GM12872 (cell line): Measurements from ENCODE around the gene ELN.

Experiments
- CTCF ChIP-seq: IDR thresholded peaks from 3 replicates; pipeline ENCODE4 v1.5.1; 2011; ENCODE audit warnings: low read depth, mild to moderate bottlenecking, low read length, moderate library complexity; ENCODE audit not compliant: insufficient read depth

Gene ELN

GRCh38 chr7:74094224-74095101, 66.5 kb downstream of the ELN start:
- no peak for TF ChIP-seq CTCF

DNA sequence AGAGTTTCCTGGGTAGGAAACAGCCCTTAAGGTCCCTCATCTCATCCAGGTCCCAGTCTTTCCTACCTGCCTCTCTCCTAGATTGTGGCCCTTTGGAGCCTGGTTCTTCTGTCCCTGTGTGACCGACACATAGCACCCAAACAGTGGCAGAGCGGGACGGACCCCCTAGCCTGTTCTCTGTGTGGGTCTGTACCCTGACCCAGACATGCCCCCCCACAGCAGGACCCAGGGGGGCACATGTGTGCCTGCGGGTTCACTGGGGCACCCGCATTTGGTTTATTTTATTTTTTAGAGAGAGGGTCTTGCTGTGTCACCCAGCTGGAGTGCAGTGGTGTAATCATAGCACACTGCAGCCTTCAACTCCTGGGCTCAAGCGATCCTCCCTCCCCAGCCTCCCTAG, 67.2 kb downstream of the ELN start:
- TF ChIP-seq CTCF: no peak

DNA sequence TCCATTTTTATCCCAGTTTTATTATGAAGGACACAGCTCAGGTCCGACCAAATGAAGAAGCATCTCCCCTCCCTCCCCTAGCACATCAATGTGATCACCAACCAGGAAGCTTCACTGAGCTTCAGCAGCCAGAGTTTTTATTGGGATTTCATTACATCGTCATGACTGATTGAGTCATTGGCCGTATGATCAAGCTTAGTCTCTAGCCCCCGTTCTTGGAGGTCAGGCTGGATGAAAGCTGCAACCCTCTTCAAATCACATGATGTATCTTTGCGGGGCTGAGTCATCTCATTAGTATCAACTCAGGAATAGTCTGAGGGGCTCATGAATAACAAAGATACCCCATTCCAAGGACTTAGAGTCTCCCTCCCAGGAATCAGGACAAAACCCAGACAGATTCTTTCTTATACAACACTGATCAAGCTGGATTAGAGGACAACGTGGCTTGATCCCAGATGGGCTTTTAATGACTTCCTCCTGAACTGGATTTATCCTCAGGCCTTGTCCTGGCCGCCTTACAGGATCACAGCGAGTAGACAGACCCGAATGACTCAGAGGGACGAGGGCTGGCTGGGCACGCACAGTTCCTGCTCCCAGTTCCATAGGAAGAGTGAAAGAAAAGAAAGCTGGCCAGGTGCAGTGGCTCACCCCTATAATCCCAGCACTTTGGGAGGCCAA, 70.1 kb downstream of the ELN start:
- no peak for TF ChIP-seq CTCF

DNA sequence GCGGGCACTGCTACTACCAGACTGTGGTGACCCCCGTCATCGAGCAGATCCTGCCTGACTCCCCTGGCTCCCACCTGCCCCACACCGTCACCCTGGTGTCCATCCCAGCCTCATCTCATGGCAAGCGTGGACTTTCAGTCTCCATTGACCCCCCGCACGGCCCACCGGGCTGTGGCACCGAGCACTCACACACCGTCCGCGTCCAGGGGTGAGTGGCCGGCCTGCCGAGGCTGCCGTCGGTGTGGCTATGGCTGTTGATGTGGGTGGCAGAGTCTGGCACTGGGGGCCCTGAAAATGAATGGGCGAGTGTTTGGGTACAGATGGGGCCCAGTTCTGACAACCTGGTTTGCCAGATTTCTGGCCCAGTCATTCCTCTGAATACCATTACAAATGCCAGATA, 71.1 kb downstream of the ELN start:
- TF ChIP-seq CTCF: no peak

DNA sequence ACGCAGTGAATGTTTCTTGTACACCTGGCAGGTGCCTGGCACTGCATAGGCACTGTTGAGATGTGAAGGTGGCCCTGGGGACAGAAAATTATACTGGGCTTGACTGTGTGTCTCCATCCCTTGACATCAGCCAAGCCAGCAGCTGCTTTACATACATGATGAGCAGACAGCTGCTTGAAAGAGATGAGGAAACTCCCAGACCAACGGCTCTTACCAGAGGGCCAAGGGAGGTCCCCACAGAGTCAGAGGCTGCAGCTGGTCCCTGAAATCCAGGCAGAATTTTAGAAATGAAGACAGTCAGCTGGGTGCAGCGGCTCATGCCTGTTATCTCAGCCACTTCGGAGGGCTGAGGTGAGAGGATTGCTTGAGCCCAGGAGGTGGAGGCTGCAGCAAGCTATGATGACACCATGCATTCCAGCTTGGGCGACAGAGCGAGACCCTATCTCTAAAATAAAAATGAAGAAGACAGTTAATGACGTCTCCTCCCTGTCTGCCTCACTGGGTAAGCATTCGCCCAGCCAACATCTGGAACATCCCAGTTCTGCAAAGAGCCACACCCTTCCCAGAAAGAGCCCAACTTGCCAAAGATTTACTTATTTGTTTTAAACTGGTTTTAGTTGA, 73.2 kb downstream of the ELN start:
- TF ChIP-seq CTCF: no peak

GRCh38 chr7:74103219-74103772, 75.3 kb downstream of the ELN start:
- no peak for TF ChIP-seq CTCF

DNA sequence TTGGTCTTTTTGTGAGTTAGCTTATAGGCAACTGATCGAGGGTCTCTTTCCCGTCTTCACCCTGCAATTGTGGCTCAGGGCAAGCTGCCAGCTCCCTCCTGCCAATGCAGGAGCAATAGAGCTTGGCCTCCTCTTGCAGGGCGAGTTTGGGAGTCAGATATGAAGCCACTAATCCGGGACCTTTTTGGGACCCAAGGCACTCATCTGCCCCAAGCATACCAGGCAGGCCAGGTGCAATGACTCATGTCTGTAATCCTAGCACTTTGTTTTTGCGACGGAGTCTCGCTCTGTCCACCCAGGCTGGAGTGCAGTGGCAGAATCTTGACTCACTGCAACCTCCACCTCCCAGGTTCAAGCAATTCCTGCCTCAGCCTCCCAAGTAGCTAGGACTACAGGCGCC, 76.7 kb downstream of the ELN start:
- TF ChIP-seq CTCF: no peak
